KMS-11 (cell line): Measurements from ENCODE around the gene FPR3.

Source experiments
- H2AFZ ChIP-seq: fragments of 200-600 bp; sonication (generic); 2 replicates; pipeline ENCODE4 v1.6.1; 2016; ENCODE audit warnings: antibody characterized with exemption, mixed run types, low read depth
- H3K27ac ChIP-seq: fragments of 200-600 bp; sonication (generic); 2 replicates; pipeline ENCODE4 v1.6.1; 2016; ENCODE audit warnings: mild to moderate bottlenecking, mixed run types
- H3K27me3 ChIP-seq: fragments of 200-600 bp; sonication (generic); 2 replicates; pipeline ENCODE4 v1.6.1; 2017; ENCODE audit warnings: mild to moderate bottlenecking, low read depth, mixed run types, moderate library complexity; ENCODE audit not compliant: insufficient read depth
- H3K36me3 ChIP-seq: fragments of 200-600 bp; sonication (generic); 2 replicates; pipeline ENCODE4 v1.6.1; 2017; ENCODE audit warnings: mild to moderate bottlenecking, mixed run types; ENCODE audit not compliant: insufficient read depth
- H3K4me1 ChIP-seq: fragments of 200-600 bp; sonication (generic); 2 replicates; pipeline ENCODE4 v1.6.1; 2016; ENCODE audit warnings: mild to moderate bottlenecking, low read depth, mixed run types; ENCODE audit not compliant: poor library complexity, severe bottlenecking
- H3K4me2 ChIP-seq: fragments of 200-600 bp; sonication (generic); 2 replicates; pipeline ENCODE4 v1.7.0; 2016; ENCODE audit warnings: mild to moderate bottlenecking, mixed run types
- H3K4me3 ChIP-seq: fragments of 200-600 bp; sonication (generic); IDR thresholded peaks from 2 replicates; pipeline ENCODE4 v1.6.1; 2017; ENCODE audit warnings: low read depth, low read length, mixed read lengths; ENCODE audit not compliant: insufficient read depth
- H3K79me2 ChIP-seq: fragments of 200-600 bp; sonication (generic); 2 replicates; pipeline ENCODE4 v1.6.1; 2016; ENCODE audit warnings: low read depth, mixed run types; ENCODE audit not compliant: insufficient read depth
- H3K9ac ChIP-seq: fragments of 200-600 bp; sonication (generic); 2 replicates; pipeline ENCODE4 v1.6.1; 2016; ENCODE audit warnings: mild to moderate bottlenecking, mixed run types
- H4K20me1 ChIP-seq: fragments of 200-600 bp; sonication (generic); 2 replicates; pipeline ENCODE4 v1.6.1; 2016; ENCODE audit warnings: mild to moderate bottlenecking, mixed run types; ENCODE audit not compliant: insufficient read depth
- CTCF ChIP-seq: fragments of 200-600 bp; sonication (generic); conservative IDR thresholded peaks from 2 replicates; pipeline ENCODE4 v1.6.1; 2017; ENCODE audit warnings: low read depth, mild to moderate bottlenecking, antibody characterized with exemption, low read length, moderate library complexity, mixed read lengths

The FPR3 gene

GRCh38 chr19:51822325-51822724, 27.4 kb downstream of the FPR3 start:
- Histone ChIP-seq H4K20me1 (no peaks in the 10 kb centered on the region), H3K4me2 (no peak overlapping the region), H3K4me3 (no peak overlapping the region), H3K27ac (no peak overlapping the region), H3K79me2 (no peaks in the 10 kb centered on the region), H3K36me3 (no peaks in the 10 kb centered on the region), H3K9ac (no peak overlapping the region), H3K27me3 (no peaks in the 10 kb centered on the region), H2AFZ (no peak overlapping the region), H3K4me1 (no peaks in the 10 kb centered on the region)
- TF ChIP-seq CTCF, result no peak

GRCh38 chr19:51822946-51823345, 28.0 kb downstream of the FPR3 start:
- Histone ChIP-seq H3K4me1 (no peaks in the 10 kb centered on the region), H3K4me3 (no peak overlapping the region), H2AFZ (no peak overlapping the region), H3K79me2 (no peaks in the 10 kb centered on the region), H4K20me1 (no peaks in the 10 kb centered on the region), H3K27ac (no peak overlapping the region), H3K9ac (no peak overlapping the region), H3K4me2 (no peak overlapping the region), H3K36me3 (no peaks in the 10 kb centered on the region), H3K27me3 (no peaks in the 10 kb centered on the region)
- TF ChIP-seq CTCF, result no peak

GRCh38 chr19:51824281-51825005, 29.5 kb downstream of the FPR3 start:
- TF ChIP-seq CTCF, result no peak
- H3K9ac ChIP-seq, result no peak overlapping the region
- H3K4me1 ChIP-seq, result no peaks in the 10 kb centered on the region
- no peak overlapping the region for H3K4me2 ChIP-seq
- H3K36me3 ChIP-seq, result no peaks in the 10 kb centered on the region
- H4K20me1 ChIP-seq, result no peaks in the 10 kb centered on the region
- no peaks in the 10 kb centered on the region for H3K27me3 ChIP-seq
- no peak overlapping the region for H3K4me3 ChIP-seq
- no peaks in the 10 kb centered on the region for H3K79me2 ChIP-seq
- H3K27ac ChIP-seq, result no peak overlapping the region
- no peak overlapping the region for H2AFZ ChIP-seq

- H3K27me3 ChIP-seq, result no peaks in the 10 kb centered on the region; the same call in 1 of the 2 replicates
- no peaks in the 10 kb centered on the region for H3K79me2 ChIP-seq
- no peak overlapping the region for H3K9ac ChIP-seq
- no peak overlapping the region for H3K27ac ChIP-seq
- H4K20me1 ChIP-seq, result no peaks in the 10 kb centered on the region
- TF ChIP-seq CTCF, result no peak
- no peaks in the 10 kb centered on the region for H3K4me1 ChIP-seq
- H3K4me2 ChIP-seq, result no peak overlapping the region
- H2AFZ ChIP-seq, result no peak overlapping the region
- no peaks in the 10 kb centered on the region for H3K36me3 ChIP-seq
- H3K4me3 ChIP-seq, result no peak overlapping the region
Observed at GRCh38 chr19:51830274-51830673, 35.3 kb downstream of the FPR3 start.
